HCT116 (cell line): ENCODE results near the gene KRTCAP2.

Experiments
- POLR2A ChIP-seq: IDR thresholded peaks from 2 replicates; pipeline ENCODE4 v1.7.0; 2011; ENCODE audit warnings: borderline replicate concordance; ENCODE audit not compliant: insufficient read depth, insufficient read length; ENCODE audit errors: extremely low read depth
- TF ChIP-seq, protein P1 (sequence below), 3 experiments: fragments of 200-600 bp in 1 of 3; sonication (generic) in 1 of 3; IDR thresholded peaks in 2 of 3; conservative IDR thresholded peaks in 1 of 3; 2 replicates each; pipeline ENCODE4 v1.5.1; 2012 to 2017; ENCODE audit warnings: low read depth in 2 of 3, low read length in 2 of 3, antibody characterized with exemption in 1 of 3, borderline replicate concordance in 1 of 3, control low read depth in 1 of 3, mild to moderate bottlenecking in 1 of 3, mixed read lengths in 1 of 3, mixed run types in 1 of 3, moderate library complexity in 1 of 3; ENCODE audit not compliant: insufficient read depth in 1 of 3

DNA sequence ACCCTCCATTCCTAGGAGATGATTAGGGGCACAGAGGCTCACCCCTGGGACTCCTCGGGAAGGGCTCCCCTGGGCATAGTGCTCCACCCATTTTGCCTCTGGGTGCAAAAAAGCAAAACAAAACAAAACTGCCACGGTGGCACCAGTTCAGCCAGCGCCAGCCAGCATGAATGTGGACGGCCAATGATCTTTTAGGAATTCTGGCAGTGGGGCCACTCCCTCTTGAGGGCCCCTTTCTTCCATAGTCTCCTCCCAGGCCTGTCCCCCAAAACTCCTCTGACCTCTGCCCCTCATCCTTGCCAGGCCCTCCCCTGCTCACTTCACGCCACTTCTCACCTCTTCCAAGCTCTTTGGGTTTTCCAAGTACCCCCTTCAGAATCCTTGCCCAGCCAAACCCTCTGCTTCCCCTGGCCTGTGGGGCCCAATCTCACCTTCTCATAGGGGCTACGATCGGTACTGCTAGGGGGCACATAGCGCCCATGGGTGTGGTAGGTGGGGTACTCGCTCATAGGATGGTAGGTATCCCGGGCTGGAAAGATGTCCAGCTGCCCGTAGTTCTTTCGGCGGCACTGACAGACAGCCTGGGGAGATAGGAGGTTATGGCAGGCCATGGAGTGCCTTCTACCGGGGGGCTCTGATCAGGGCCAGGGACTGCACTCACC, 13.8 kb upstream of the KRTCAP2 start:
- no peak for TF ChIP-seq POLR2A
- TF ChIP-seq, protein P1, sequence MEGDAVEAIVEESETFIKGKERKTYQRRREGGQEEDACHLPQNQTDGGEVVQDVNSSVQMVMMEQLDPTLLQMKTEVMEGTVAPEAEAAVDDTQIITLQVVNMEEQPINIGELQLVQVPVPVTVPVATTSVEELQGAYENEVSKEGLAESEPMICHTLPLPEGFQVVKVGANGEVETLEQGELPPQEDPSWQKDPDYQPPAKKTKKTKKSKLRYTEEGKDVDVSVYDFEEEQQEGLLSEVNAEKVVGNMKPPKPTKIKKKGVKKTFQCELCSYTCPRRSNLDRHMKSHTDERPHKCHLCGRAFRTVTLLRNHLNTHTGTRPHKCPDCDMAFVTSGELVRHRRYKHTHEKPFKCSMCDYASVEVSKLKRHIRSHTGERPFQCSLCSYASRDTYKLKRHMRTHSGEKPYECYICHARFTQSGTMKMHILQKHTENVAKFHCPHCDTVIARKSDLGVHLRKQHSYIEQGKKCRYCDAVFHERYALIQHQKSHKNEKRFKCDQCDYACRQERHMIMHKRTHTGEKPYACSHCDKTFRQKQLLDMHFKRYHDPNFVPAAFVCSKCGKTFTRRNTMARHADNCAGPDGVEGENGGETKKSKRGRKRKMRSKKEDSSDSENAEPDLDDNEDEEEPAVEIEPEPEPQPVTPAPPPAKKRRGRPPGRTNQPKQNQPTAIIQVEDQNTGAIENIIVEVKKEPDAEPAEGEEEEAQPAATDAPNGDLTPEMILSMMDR (IDR thresholded peaks at IDR 0.05 in 2 of 3, conservative IDR thresholded peaks at IDR 0.05 in 1 of 3; ENCODE audit: borderline replicate concordance in 1 of 3, insufficient read depth in 1 of 3, low read depth in 2 of 3, low read length in 2 of 3) = no peak
